ENCODE results near the gene CLECL1. TPM values are rescaled to one million over a fixed set of nuclear protein-coding genes. Genes with fewer than 3 reads are reported as not detected.

CLECL1 gene
- total RNA-seq, 2 experiments from 2014 or later = 0.72 to 1.0 TPM

GRCh38 chr12:9757433-9758025 lies 24.6 kb upstream of the CLECL1 start:
- DNase-seq (no peak), ATAC-seq (ENCODE audit: low read depth) (no peak)
- Mint-ChIP-seq H3K27ac (peak overlapping the region; percentile 94), H3K9me3 (peaks cover 1% of the 10 kb centered on the region), H3K4me3 (peak overlapping the region; percentile 93), H3K4me1 (peaks cover 48% of the 10 kb centered on the region), H3K36me3 (peaks cover 69% of the 10 kb centered on the region), H3K27me3 (no peaks in the 10 kb centered on the region)
- POLR2A ChIA-PET = interaction anchor here (0.6 to 16.2 kb wide), 16 partner anchors 10 to 802 kb away, joined by 3 to 420 read pairs (median 38); partner anchors contain the start of genes CLEC2B and CLEC2D

GRCh38 chr12:9756706-9757105 lies 23.8 kb upstream of the CLECL1 start:
- Mint-ChIP-seq H3K9me3 (no peaks in the 10 kb centered on the region), H3K4me1 (peaks cover 44% of the 10 kb centered on the region), H3K27me3 (no peaks in the 10 kb centered on the region), H3K36me3 (peaks cover 71% of the 10 kb centered on the region), H3K27ac (peak overlapping the region; percentile 94), H3K4me3 (peak overlapping the region; percentile 93)
- POLR2A ChIA-PET = interaction anchor here (1.0 to 16.2 kb wide), 12 partner anchors 14 to 802 kb away, joined by 3 to 420 read pairs (median 78); partner anchors contain the start of genes CLEC2B and CLEC2D
- DNase-seq = peak; percentile 43
- ATAC-seq (ENCODE audit: low read depth) = no peak

- no peaks in the 10 kb centered on the region for H3K27me3 Mint-ChIP-seq
- H3K27ac Mint-ChIP-seq = peak overlapping the region; percentile 94
- POLR2A ChIA-PET = interaction anchor here (0.9 to 16.2 kb wide), 13 partner anchors 9 to 802 kb away, joined by 3 to 420 read pairs (median 71); partner anchors contain the start of genes CLEC2B and CLEC2D
- no peaks in the 10 kb centered on the region for H3K9me3 Mint-ChIP-seq
- ATAC-seq (ENCODE audit: low read depth) = no peak
- H3K4me3 Mint-ChIP-seq = peak overlapping the region; percentile 93
- DNase-seq = no peak
- peaks cover 44% of the 10 kb centered on the region for H3K4me1 Mint-ChIP-seq
- H3K36me3 Mint-ChIP-seq = peaks cover 73% of the 10 kb centered on the region
These were observed 23.3 kb upstream of the CLECL1 start for GRCh38 chr12:9756170-9756569.

DNA sequence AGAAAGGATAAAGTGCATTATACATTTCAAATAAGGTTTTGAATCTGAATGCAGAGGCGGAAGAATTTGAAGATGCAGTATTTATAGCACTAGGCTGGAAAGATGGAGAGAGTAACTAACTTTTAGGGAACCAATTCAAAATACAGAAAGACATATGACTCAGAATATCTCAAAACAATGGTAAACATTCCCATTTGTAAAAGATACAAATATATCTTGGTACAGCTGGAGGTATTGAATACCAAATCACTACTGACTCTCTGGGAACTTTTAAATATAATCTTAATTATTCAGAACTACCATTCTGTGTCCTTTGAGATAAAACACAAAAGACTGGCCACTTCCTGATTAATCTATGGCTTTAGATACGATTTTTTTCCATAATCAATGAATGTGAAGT lies 22.7 kb upstream of the CLECL1 start:
- H3K27ac Mint-ChIP-seq = peak overlapping the region; percentile 90
- no peak for ATAC-seq (ENCODE audit: low read depth)

DNA sequence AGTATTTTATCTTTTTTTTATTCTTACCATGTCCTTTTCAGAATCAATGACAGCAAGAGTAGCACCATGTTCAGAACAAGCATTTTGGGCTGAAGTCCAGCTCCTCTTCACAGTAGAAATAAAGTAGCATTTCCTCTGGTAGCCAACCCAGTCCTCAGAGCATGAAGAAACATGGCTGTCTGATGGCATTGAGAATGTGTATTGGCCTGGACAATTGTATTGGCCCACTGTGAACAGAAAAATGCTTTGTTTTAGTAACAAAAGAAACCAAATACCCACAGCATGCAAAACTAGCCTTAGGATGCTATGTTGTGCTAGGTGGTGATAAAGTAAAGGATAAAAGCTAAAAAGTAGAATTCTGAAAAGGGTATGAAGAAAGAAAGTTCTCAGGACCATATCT lies 22.1 kb upstream of the CLECL1 start:
- Mint-ChIP-seq H3K27me3 (no peaks in the 10 kb centered on the region), H3K4me1 (peaks cover 47% of the 10 kb centered on the region), H3K27ac (peak overlapping the region; percentile 90), H3K9me3 (no peaks in the 10 kb centered on the region), H3K4me3 (peak overlapping the region; percentile 93), H3K36me3 (peaks cover 71% of the 10 kb centered on the region)
- ATAC-seq (ENCODE audit: low read depth) = no peak
- POLR2A ChIA-PET = interaction anchor here (1.5 to 16.2 kb wide), 8 partner anchors 14 to 799 kb away, joined by 4 to 420 read pairs (median 94); partner anchors contain the start of gene CLEC2B
- DNase-seq = no peak

More for the DNA sequence above, 22.7 kb upstream of the CLECL1 start:
- Mint-ChIP-seq H3K9me3 (no peaks in the 10 kb centered on the region), H3K4me1 (peaks cover 43% of the 10 kb centered on the region), H3K27me3 (no peaks in the 10 kb centered on the region), H3K36me3 (peaks cover 73% of the 10 kb centered on the region), H3K4me3 (peak overlapping the region; percentile 93)
- no peak for DNase-seq
- POLR2A ChIA-PET = interaction anchor here (0.9 to 16.2 kb wide), 12 partner anchors 8 to 802 kb away, joined by 3 to 420 read pairs (median 78); partner anchors contain the start of genes CLEC2B and CLEC2D

DNA sequence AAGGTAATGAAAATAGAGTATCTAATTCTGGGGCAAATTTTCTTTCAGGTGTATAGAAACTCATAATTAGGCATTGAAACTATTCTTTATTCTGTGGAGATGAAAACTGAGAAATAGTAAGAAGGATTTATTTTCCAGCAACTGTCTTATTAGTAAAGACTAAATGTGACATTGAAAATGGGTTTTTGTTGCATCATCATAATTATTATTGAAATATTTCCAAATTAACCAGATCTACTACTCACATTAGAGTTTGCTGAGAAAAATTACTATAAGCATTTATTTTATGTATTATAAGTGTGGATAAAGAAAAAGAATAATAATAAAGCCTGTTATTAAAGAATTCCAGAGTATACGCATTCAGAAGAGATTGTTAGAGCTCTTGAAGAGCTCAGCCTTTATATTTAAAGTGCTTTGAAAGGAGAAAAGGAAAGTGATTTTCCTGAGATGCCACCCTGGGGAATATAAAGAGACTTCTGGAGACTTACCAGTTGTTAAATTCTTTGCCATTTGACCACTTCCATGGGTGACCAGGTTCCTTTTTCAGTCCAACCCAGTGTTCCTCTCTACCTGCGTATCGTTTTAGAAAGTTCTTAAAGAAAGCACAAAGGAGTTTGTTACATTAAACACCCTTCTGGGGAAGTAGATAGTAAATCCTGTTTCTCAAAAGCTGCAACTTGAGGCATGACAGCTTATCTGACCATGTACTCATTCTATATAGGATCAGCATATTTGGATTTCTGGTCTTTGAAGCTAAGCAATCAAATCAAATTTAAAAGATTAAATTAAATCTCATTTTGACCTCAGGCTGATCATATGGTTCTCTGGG lies 21.4 kb upstream of the CLECL1 start:
- DNase-seq (no peak), ATAC-seq (ENCODE audit: low read depth) (no peak)
- Mint-ChIP-seq H3K9me3 (no peaks in the 10 kb centered on the region), H3K4me1 (peaks cover 49% of the 10 kb centered on the region), H3K27me3 (no peaks in the 10 kb centered on the region), H3K27ac (peak overlapping the region; percentile 90), H3K4me3 (peak overlapping the region; percentile 93), H3K36me3 (peaks cover 64% of the 10 kb centered on the region)
- POLR2A ChIA-PET = interaction anchor here (1.0 to 16.2 kb wide), 5 partner anchors 44 to 112 kb away, joined by 3 to 420 read pairs (median 107); partner anchors contain the start of gene CLEC2B

DNA sequence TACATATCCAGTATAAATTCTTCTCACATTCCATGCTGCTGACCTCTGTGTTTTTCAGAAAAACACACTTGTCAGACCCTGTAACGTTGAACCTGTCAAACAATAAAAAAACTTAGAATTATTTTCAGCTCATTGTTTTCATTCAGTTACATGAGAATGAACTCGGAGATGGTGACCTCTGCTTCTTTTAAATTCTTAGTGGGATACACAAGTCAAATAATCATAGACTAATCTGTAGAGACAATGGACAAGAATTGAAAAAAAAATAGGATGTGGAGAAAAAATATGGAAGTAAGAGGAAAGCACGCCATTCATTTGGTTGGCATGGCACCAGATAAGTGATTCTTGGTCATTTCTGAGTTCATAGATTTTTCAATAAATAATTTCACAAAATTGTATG lies 20.6 kb upstream of the CLECL1 start:
- DNase-seq (no peak), ATAC-seq (ENCODE audit: low read depth) (no peak)
- H3K4me1 Mint-ChIP-seq = peaks cover 50% of the 10 kb centered on the region
- H3K27me3 Mint-ChIP-seq = no peaks in the 10 kb centered on the region
- H3K4me3 Mint-ChIP-seq = peak overlapping the region; percentile 75
- peaks cover 59% of the 10 kb centered on the region for H3K36me3 Mint-ChIP-seq
- peak overlapping the region; percentile 73 for H3K27ac Mint-ChIP-seq
- POLR2A ChIA-PET = interaction anchor here (0.6 to 16.2 kb wide), 6 partner anchors 11 to 804 kb away, joined by 3 to 420 read pairs (median 4); no protein-coding TSS in a partner anchor
- H3K9me3 Mint-ChIP-seq = no peaks in the 10 kb centered on the region

GRCh38 chr12:9753073-9753472 lies 20.2 kb upstream of the CLECL1 start:
- Mint-ChIP-seq H3K9me3 (no peaks in the 10 kb centered on the region), H3K27ac (peak overlapping the region; percentile 73), H3K4me3 (peak overlapping the region; percentile 75), H3K36me3 (peaks cover 54% of the 10 kb centered on the region), H3K27me3 (no peaks in the 10 kb centered on the region), H3K4me1 (peaks cover 50% of the 10 kb centered on the region)
- POLR2A ChIA-PET = interaction anchor here (0.6 to 16.2 kb wide), 4 partner anchors 11 to 805 kb away, joined by 3 to 420 read pairs (median 3); no protein-coding TSS in a partner anchor
- no peak for DNase-seq
- no peak for ATAC-seq (ENCODE audit: low read depth)

GRCh38 chr12:9752145-9752933 lies 19.4 kb upstream of the CLECL1 start:
- POLR2A ChIA-PET = interaction anchor here (0.6 to 16.2 kb wide), 5 partner anchors 9 to 104 kb away, joined by 3 to 420 read pairs (median 16); partner anchors contain the start of gene CD69
- Mint-ChIP-seq H3K4me1 (peaks cover 52% of the 10 kb centered on the region), H3K27me3 (no peaks in the 10 kb centered on the region), H3K9me3 (no peaks in the 10 kb centered on the region), H3K4me3 (peak overlapping the region; percentile 76), H3K27ac (peak overlapping the region; percentile 85), H3K36me3 (peaks cover 47% of the 10 kb centered on the region)
- DNase-seq = no peak
- ATAC-seq (ENCODE audit: low read depth) = no peak

- Mint-ChIP-seq H3K27ac (peak overlapping the region; percentile 85), H3K4me3 (peak overlapping the region; percentile 76), H3K36me3 (peaks cover 39% of the 10 kb centered on the region), H3K4me1 (peaks cover 51% of the 10 kb centered on the region), H3K9me3 (no peaks in the 10 kb centered on the region), H3K27me3 (no peaks in the 10 kb centered on the region)
- POLR2A ChIA-PET = interaction anchor here (0.6 to 16.2 kb wide), 12 partner anchors 7 to 807 kb away, joined by 3 to 420 read pairs (median 4); partner anchors contain the start of genes CD69 and CLEC2D
- ATAC-seq (ENCODE audit: low read depth) (peak; percentile 38), DNase-seq (no peak)
These were observed 18.6 kb upstream of the CLECL1 start for GRCh38 chr12:9751204-9752144.

DNA sequence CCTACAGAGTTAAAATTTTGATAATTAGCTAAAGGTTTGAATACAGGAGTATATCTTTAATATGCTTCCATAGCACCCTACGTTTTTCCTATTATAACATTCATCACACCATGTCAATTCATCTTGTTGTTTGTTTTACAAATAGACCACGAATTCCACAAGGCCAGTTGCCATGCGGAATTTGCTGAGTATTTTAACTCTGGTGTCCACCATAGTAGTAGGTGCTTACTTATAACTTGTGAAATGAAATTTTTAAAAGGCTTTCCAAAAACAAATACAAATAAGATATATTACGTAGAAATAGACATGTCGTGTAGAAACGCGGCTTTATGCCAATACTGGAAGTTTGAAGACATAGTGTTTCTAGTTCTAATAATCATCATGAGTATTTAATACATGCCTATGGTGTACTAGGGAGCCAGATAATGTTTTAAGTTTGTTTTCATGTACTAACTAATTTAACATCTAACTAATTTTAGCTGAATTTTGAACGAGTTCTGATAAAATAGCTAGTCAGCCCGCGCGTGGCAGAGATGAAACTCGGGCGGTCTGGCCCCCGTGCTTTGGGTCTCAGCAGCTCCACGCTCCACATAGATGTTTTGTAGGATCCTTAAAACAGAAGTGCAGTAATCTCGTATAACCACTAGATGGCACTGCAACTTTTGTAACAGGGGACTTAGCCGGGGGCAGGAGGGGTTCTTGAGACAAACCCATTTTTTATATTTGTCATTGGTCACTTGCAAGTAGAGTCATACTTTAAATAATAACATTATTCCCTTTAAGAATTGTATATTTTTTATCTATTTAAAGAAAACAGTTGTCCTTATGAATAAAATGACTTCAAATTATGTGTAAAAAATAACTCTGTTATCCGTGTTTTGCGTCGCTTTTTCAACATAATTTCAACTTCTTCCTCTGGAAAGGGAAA lies 17.6 kb upstream of the CLECL1 start:
- H3K4me1 Mint-ChIP-seq = peaks cover 47% of the 10 kb centered on the region
- no peaks in the 10 kb centered on the region for H3K9me3 Mint-ChIP-seq
- DNase-seq (peak; percentile 59), ATAC-seq (ENCODE audit: low read depth) (peak; percentile 62)
- POLR2A ChIA-PET = interaction anchor here (0.6 to 16.2 kb wide), 14 partner anchors 8 to 808 kb away, joined by 3 to 420 read pairs (median 4); partner anchors contain the start of genes CD69 and CLEC2D
- H3K27ac Mint-ChIP-seq = peak overlapping the region; percentile 75
- H3K36me3 Mint-ChIP-seq = peaks cover 32% of the 10 kb centered on the region
- H3K27me3 Mint-ChIP-seq = no peaks in the 10 kb centered on the region
- H3K4me3 Mint-ChIP-seq = peak overlapping the region; percentile 77
